Rectal smooth muscle tissue (tissue), 1 donor: Measurements from ENCODE around the gene RABGAP1L.

Experiments used
- H3K27ac ChIP-seq: one replicate; pipeline ENCODE4 v1.7.0; 2013; ENCODE audit warnings: low read depth, low read length, inconsistent platforms
- H3K27me3 ChIP-seq: one replicate; pipeline ENCODE4 v1.7.0; 2013; ENCODE audit warnings: low read length; ENCODE audit not compliant: control insufficient read depth, insufficient read depth
- H3K36me3 ChIP-seq: one replicate; pipeline ENCODE4 v1.7.0; 2013; ENCODE audit warnings: low read length; ENCODE audit not compliant: control insufficient read depth, insufficient read depth
- H3K4me1 ChIP-seq: one replicate; pipeline ENCODE4 v1.7.0; 2013; ENCODE audit warnings: low read length; ENCODE audit not compliant: control insufficient read depth, insufficient read depth
- H3K4me3 ChIP-seq: one replicate; pipeline ENCODE4 v1.7.0; 2013; ENCODE audit warnings: low read length
- H3K9ac ChIP-seq: one replicate; pipeline ENCODE4 v1.7.0; 2013; ENCODE audit warnings: low read length

The RABGAP1L gene

GRCh38 chr1:174712541-174712940 is 553.2 kb downstream of the RABGAP1L start:
- H3K36me3 ChIP-seq: no peaks in the 10 kb centered on the region
- H3K4me1 ChIP-seq: no peaks in the 10 kb centered on the region
- no peak overlapping the region for H3K9ac ChIP-seq
- H3K27me3 ChIP-seq: no peaks in the 10 kb centered on the region
- no peak overlapping the region for H3K4me3 ChIP-seq
- no peak overlapping the region for H3K27ac ChIP-seq

- Histone ChIP-seq H3K27ac (no peak overlapping the region), H3K36me3 (no peaks in the 10 kb centered on the region)
Observed at GRCh38 chr1:174713796-174714195, 554.5 kb downstream of the RABGAP1L start.

GRCh38 chr1:174719194-174719593 is 559.9 kb downstream of the RABGAP1L start:
- H3K4me1 ChIP-seq: no peaks in the 10 kb centered on the region
- H3K27me3 ChIP-seq: no peaks in the 10 kb centered on the region
- H3K9ac ChIP-seq: no peak overlapping the region
- H3K36me3 ChIP-seq: no peaks in the 10 kb centered on the region
- H3K4me3 ChIP-seq: no peak overlapping the region
- H3K27ac ChIP-seq: no peak overlapping the region

More at GRCh38 chr1:174713796-174714195, 554.5 kb downstream of the RABGAP1L start:
- H3K27me3 ChIP-seq: no peaks in the 10 kb centered on the region
- H3K4me1 ChIP-seq: no peaks in the 10 kb centered on the region
- no peak overlapping the region for H3K4me3 ChIP-seq
- no peak overlapping the region for H3K9ac ChIP-seq

GRCh38 chr1:174720618-174721017 is 561.3 kb downstream of the RABGAP1L start:
- H3K27ac ChIP-seq: no peak overlapping the region
- H3K9ac ChIP-seq: no peak overlapping the region
- H3K36me3 ChIP-seq: no peaks in the 10 kb centered on the region
- H3K4me3 ChIP-seq: no peak overlapping the region
- no peaks in the 10 kb centered on the region for H3K27me3 ChIP-seq
- H3K4me1 ChIP-seq: no peaks in the 10 kb centered on the region

- Histone ChIP-seq H3K4me3 (no peak overlapping the region), H3K27me3 (no peaks in the 10 kb centered on the region), H3K27ac (no peak overlapping the region), H3K4me1 (no peaks in the 10 kb centered on the region), H3K36me3 (no peaks in the 10 kb centered on the region), H3K9ac (no peak overlapping the region)
Observed at GRCh38 chr1:174721246-174721645, 561.9 kb downstream of the RABGAP1L start.

- H3K4me1 ChIP-seq: no peaks in the 10 kb centered on the region
- H3K27ac ChIP-seq: no peak overlapping the region
- H3K4me3 ChIP-seq: no peak overlapping the region
- H3K36me3 ChIP-seq: no peaks in the 10 kb centered on the region
- H3K27me3 ChIP-seq: no peaks in the 10 kb centered on the region
- H3K9ac ChIP-seq: no peak overlapping the region
Observed at GRCh38 chr1:174723816-174724215, 564.5 kb downstream of the RABGAP1L start.

GRCh38 chr1:174724219-174724618 is 564.9 kb downstream of the RABGAP1L start:
- Histone ChIP-seq H3K27me3 (no peaks in the 10 kb centered on the region), H3K4me3 (no peak overlapping the region), H3K27ac (no peak overlapping the region), H3K4me1 (no peaks in the 10 kb centered on the region), H3K36me3 (no peaks in the 10 kb centered on the region), H3K9ac (no peak overlapping the region)

- Histone ChIP-seq H3K4me1 (no peaks in the 10 kb centered on the region), H3K9ac (no peak overlapping the region), H3K27me3 (no peaks in the 10 kb centered on the region), H3K4me3 (no peak overlapping the region), H3K36me3 (no peaks in the 10 kb centered on the region), H3K27ac (no peak overlapping the region)
Observed at GRCh38 chr1:174726167-174726879, 567.0 kb downstream of the RABGAP1L start.

- Histone ChIP-seq H3K4me1 (no peaks in the 10 kb centered on the region), H3K27me3 (no peaks in the 10 kb centered on the region), H3K4me3 (no peak overlapping the region), H3K36me3 (no peaks in the 10 kb centered on the region), H3K9ac (no peak overlapping the region), H3K27ac (no peak overlapping the region)
Observed at GRCh38 chr1:174726880-174727585, 567.7 kb downstream of the RABGAP1L start.

GRCh38 chr1:174734270-174734669 is 575.0 kb downstream of the RABGAP1L start:
- Histone ChIP-seq H3K36me3 (no peaks in the 10 kb centered on the region), H3K4me1 (no peaks in the 10 kb centered on the region), H3K4me3 (no peak overlapping the region), H3K27me3 (no peaks in the 10 kb centered on the region), H3K9ac (no peak overlapping the region), H3K27ac (no peak overlapping the region)

GRCh38 chr1:174736831-174737230 is 577.5 kb downstream of the RABGAP1L start:
- Histone ChIP-seq H3K27ac (no peak overlapping the region), H3K9ac (no peak overlapping the region), H3K4me1 (no peaks in the 10 kb centered on the region), H3K27me3 (no peaks in the 10 kb centered on the region), H3K36me3 (no peaks in the 10 kb centered on the region), H3K4me3 (no peak overlapping the region)

- Histone ChIP-seq H3K36me3 (no peaks in the 10 kb centered on the region), H3K27ac (no peak overlapping the region), H3K9ac (no peak overlapping the region), H3K4me3 (no peak overlapping the region), H3K4me1 (no peaks in the 10 kb centered on the region), H3K27me3 (no peaks in the 10 kb centered on the region)
Observed at GRCh38 chr1:174740249-174740968, 581.1 kb downstream of the RABGAP1L start.
